Measurements from ENCODE around the gene STK33.

DNA sequence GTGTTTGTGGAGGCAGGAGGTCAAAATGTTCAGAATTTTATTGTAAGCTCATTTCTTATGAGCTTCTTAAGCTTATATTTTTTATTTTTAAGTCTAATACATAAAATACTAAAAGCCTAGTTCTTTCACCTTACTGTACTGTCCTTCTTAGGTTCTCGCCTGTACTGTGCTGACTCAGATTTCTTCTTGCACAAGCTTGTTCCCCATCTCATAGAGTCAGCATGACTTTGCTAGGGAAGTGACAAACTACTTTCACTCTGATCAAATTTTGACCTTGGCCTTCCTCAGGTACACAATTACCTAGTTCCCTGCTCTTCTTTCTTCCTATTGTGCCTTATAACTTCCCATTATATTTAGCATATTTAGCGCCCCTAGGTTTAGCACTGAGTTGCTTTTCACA, 81.5 kb downstream of the STK33 start:
- no peak for TF ChIP-seq POLR2A (IDR thresholded peaks at IDR 0.05)
- no peak for TF ChIP-seq CTCF (IDR thresholded peaks at IDR 0.05)
